Osteoblast (primary cell): Measurements from ENCODE around the gene TAS2R8. TPM values are rescaled to one million over a fixed set of nuclear protein-coding genes. Genes with fewer than 3 reads are reported as not detected.

ENCODE experiments used
- DNase-seq: peaks from one replicate; pipeline ENCODE4 v3.0.0; 2011; ENCODE audit warnings: low spot score, mixed read lengths; ENCODE audit not compliant: insufficient read length; ENCODE audit errors: missing footprints
- H2AFZ ChIP-seq: 2 replicates; pipeline ENCODE4 v1.6.0; 2011; ENCODE audit warnings: mild to moderate bottlenecking, low read length
- H3K27ac ChIP-seq: 2 replicates; pipeline ENCODE4 v1.5.1; 2011; ENCODE audit warnings: mild to moderate bottlenecking, low read depth, low read length, moderate library complexity
- H3K27me3 ChIP-seq: 2 replicates; pipeline ENCODE4 v1.6.0; 2012; ENCODE audit warnings: mild to moderate bottlenecking, control low read depth, inconsistent platforms, low read length, moderate library complexity; ENCODE audit not compliant: insufficient read depth
- H3K36me3 ChIP-seq: 2 replicates; pipeline ENCODE4 v1.5.1; 2011; ENCODE audit warnings: mild to moderate bottlenecking, low read length, control low read depth, moderate library complexity; ENCODE audit not compliant: insufficient read depth
- H3K4me1 ChIP-seq: 2 replicates; pipeline ENCODE4 v1.5.1; 2011; ENCODE audit warnings: mild to moderate bottlenecking, low read length, control low read depth, moderate library complexity; ENCODE audit not compliant: insufficient read depth
- H3K4me2 ChIP-seq: 2 replicates; pipeline ENCODE4 v1.6.0; 2011; ENCODE audit warnings: mild to moderate bottlenecking, low read length; ENCODE audit not compliant: insufficient read depth
- H3K4me3 ChIP-seq: fragments of 200-600 bp; sonication (generic); 3 replicates; pipeline ENCODE4 v1.5.1; 2012; ENCODE audit warnings: mild to moderate bottlenecking, low read length, inconsistent platforms; ENCODE audit not compliant: insufficient read depth
- H3K79me2 ChIP-seq: 2 replicates; pipeline ENCODE4 v1.6.0; 2012; ENCODE audit warnings: mild to moderate bottlenecking, low read length, control low read depth, inconsistent platforms; ENCODE audit not compliant: insufficient read depth
- H3K9me3 ChIP-seq: 2 replicates; pipeline ENCODE4 v1.5.1; 2011; ENCODE audit warnings: low read depth, low read length, control low read depth
- H4K20me1 ChIP-seq: 2 replicates; pipeline ENCODE4 v1.6.0; 2012; ENCODE audit warnings: mild to moderate bottlenecking, low read length, control low read depth; ENCODE audit not compliant: insufficient read depth
- CTCF ChIP-seq: IDR thresholded peaks from 2 replicates; pipeline ENCODE4 v1.5.1; 2011; ENCODE audit warnings: mild to moderate bottlenecking, low read depth, low read length, moderate library complexity; ENCODE audit errors: extremely low read depth
- total RNA-seq: library from RNA; depleted of rRNA; stranded (reverse); fragments of >200 nt; gene quantifications from 2 replicates; pipeline ENCODE4 v1.2.3, GENCODE V29; 2012

The TAS2R8 gene
- total RNA-seq, 1 donor: 0.36 TPM

- no peak for DNase-seq
- H3K4me1 ChIP-seq: no peaks in the 10 kb centered on the region
- H3K79me2 ChIP-seq: no peaks in the 10 kb centered on the region
- H3K27me3 ChIP-seq: no peaks in the 10 kb centered on the region
- no peak for TF ChIP-seq CTCF
- no peak overlapping the region for H3K4me3 ChIP-seq
- H3K27ac ChIP-seq: no peak overlapping the region
- no peaks in the 10 kb centered on the region for H3K9me3 ChIP-seq
- H4K20me1 ChIP-seq: no peaks in the 10 kb centered on the region
- no peak overlapping the region for H2AFZ ChIP-seq
- H3K36me3 ChIP-seq: no peaks in the 10 kb centered on the region
- H3K4me2 ChIP-seq: no peak overlapping the region
These were observed 23.8 kb downstream of the TAS2R8 start for GRCh38 chr12:10783252-10783651.

GRCh38 chr12:10779103-10779502 lies 28.0 kb downstream of the TAS2R8 start:
- Histone ChIP-seq H3K9me3 (no peaks in the 10 kb centered on the region), H3K79me2 (no peaks in the 10 kb centered on the region), H3K27ac (no peak overlapping the region), H3K27me3 (peaks cover 12% of the 10 kb centered on the region), H3K4me2 (no peak overlapping the region), H3K4me3 (no peak overlapping the region), H3K4me1 (no peaks in the 10 kb centered on the region), H4K20me1 (no peaks in the 10 kb centered on the region), H3K36me3 (no peaks in the 10 kb centered on the region), H2AFZ (no peak overlapping the region)
- TF ChIP-seq CTCF: no peak
- DNase-seq: no peak

- no peaks in the 10 kb centered on the region for H3K4me1 ChIP-seq
- no peaks in the 10 kb centered on the region for H3K79me2 ChIP-seq
- no peak overlapping the region for H2AFZ ChIP-seq
- H3K4me3 ChIP-seq: no peak overlapping the region
- peaks cover 64% of the 10 kb centered on the region for H3K27me3 ChIP-seq
- no peaks in the 10 kb centered on the region for H4K20me1 ChIP-seq
- H3K4me2 ChIP-seq: no peak overlapping the region
- DNase-seq: no peak
- no peaks in the 10 kb centered on the region for H3K9me3 ChIP-seq
- H3K27ac ChIP-seq: no peak overlapping the region
- peak; percentile 69 for TF ChIP-seq CTCF
- no peaks in the 10 kb centered on the region for H3K36me3 ChIP-seq
These were observed 35.9 kb downstream of the TAS2R8 start for GRCh38 chr12:10771132-10771733.

GRCh38 chr12:10759657-10760056 lies 47.4 kb downstream of the TAS2R8 start:
- no peaks in the 10 kb centered on the region for H3K4me1 ChIP-seq

More at GRCh38 chr12:10759657-10760056, 47.4 kb downstream of the TAS2R8 start:
- DNase-seq: no peak
- TF ChIP-seq CTCF: no peak
- Histone ChIP-seq H3K79me2 (no peaks in the 10 kb centered on the region), H2AFZ (no peak overlapping the region), H3K27me3 (peaks cover 27% of the 10 kb centered on the region), H4K20me1 (no peaks in the 10 kb centered on the region), H3K4me2 (no peak overlapping the region), H3K9me3 (peaks cover 7% of the 10 kb centered on the region), H3K27ac (no peak overlapping the region), H3K36me3 (no peaks in the 10 kb centered on the region), H3K4me3 (no peak overlapping the region)
